ENCODE data around the gene ZNF318.

GRCh38 chr6:43389730-43390295 is 20.4 kb upstream of the ZNF318 start:
- TF ChIP-seq EZH2 (IDR thresholded peaks at IDR 0.05; ENCODE audit: borderline replicate concordance, low read depth, low read length, poor library complexity, severe bottlenecking) (no peak), CTCF (conservative IDR thresholded peaks at IDR 0.05; ENCODE audit: low read depth, low read length) (no peak)

Data from A673 (cell line).